ENCODE results near the gene ENO2. TPM values are rescaled to one million over a fixed set of nuclear protein-coding genes. Genes with fewer than 3 reads are reported as not detected.
A peak's percentile ranks its signal among the peaks of the same experiment; 100 is the strongest.
"Not testable (repeated sequence)": the region's sequence is repeated elsewhere in the genome, so short reads cannot be mapped to it uniquely, and the experiment has no call there.

Gene ENO2
- total RNA-seq, 1 donor from 2014 or later: 36.9 TPM

GRCh38 chr12:6905414-6906040 is 8.9 kb upstream of the ENO2 start:
- intact Hi-C loops (cut with DNase I): no loop called here
- ATAC-seq (no peak), DNase-seq (ENCODE audit: low spot score) (no peak)

- intact Hi-C loops (cut with DNase I); DNase-seq (ENCODE audit: low spot score); ATAC-seq: not testable (repeated sequence)
Measured at GRCh38 chr12:6908141-6908540, 6.2 kb upstream of the ENO2 start.

- intact Hi-C loops (cut with DNase I): no loop called here
- DNase-seq (ENCODE audit: low spot score): no peak
- no peak for ATAC-seq
Measured at GRCh38 chr12:6909421-6910145, 4.8 kb upstream of the ENO2 start.

GRCh38 chr12:6912164-6912935 is 2.0 kb upstream of the ENO2 start:
- ATAC-seq (no peak), DNase-seq (ENCODE audit: low spot score) (no peak)
- intact Hi-C loops (cut with DNase I): no loop called here

GRCh38 chr12:6914947-6915788 is 788 bp downstream of the ENO2 start:
- DNase-seq (ENCODE audit: low spot score): no peak
- ATAC-seq: peak; percentile 21

GRCh38 chr12:6915789-6916285 is 1.5 kb downstream of the ENO2 start:
- DNase-seq (ENCODE audit: low spot score) (no peak), ATAC-seq (no peak)
- intact Hi-C loops (cut with DNase I): no loop called here

More at GRCh38 chr12:6914947-6915788, 788 bp downstream of the ENO2 start:
- intact Hi-C loops (cut with DNase I): no loop called here

GRCh38 chr12:6916426-6917200 is 2.2 kb downstream of the ENO2 start:
- no peak for DNase-seq (ENCODE audit: low spot score)
- intact Hi-C loops (cut with DNase I): no loop called here
- ATAC-seq: no peak

- intact Hi-C loops (cut with DNase I): no loop called here
- ATAC-seq (no peak), DNase-seq (ENCODE audit: low spot score) (no peak)
Measured at GRCh38 chr12:6917491-6918231, 3.3 kb downstream of the ENO2 start.

GRCh38 chr12:6919588-6919987 is 5.2 kb downstream of the ENO2 start:
- DNase-seq (ENCODE audit: low spot score) (no peak), ATAC-seq (no peak)
- intact Hi-C loops (cut with DNase I): no loop called here

- intact Hi-C loops (cut with DNase I): no loop called here
- ATAC-seq (no peak), DNase-seq (ENCODE audit: low spot score) (no peak)
Measured at GRCh38 chr12:6921539-6921938, 7.2 kb downstream of the ENO2 start.

GRCh38 chr12:6921996-6922946 is 7.9 kb downstream of the ENO2 start:
- intact Hi-C loops (cut with DNase I): no loop called here
- DNase-seq (ENCODE audit: low spot score) (no peak), ATAC-seq (no peak)

- intact Hi-C loops (cut with DNase I): no loop called here
- no peak for ATAC-seq
- DNase-seq (ENCODE audit: low spot score): no peak
Measured at GRCh38 chr12:6923003-6923732, 8.8 kb downstream of the ENO2 start.

- intact Hi-C loops (cut with DNase I): no loop called here
- ATAC-seq (no peak), DNase-seq (ENCODE audit: low spot score) (no peak)
Measured at GRCh38 chr12:6923851-6924250, 9.5 kb downstream of the ENO2 start.

- ATAC-seq (no peak), DNase-seq (ENCODE audit: low spot score) (no peak)
- intact Hi-C loops (cut with DNase I): no loop called here
Measured at GRCh38 chr12:6925239-6925539, 10.8 kb downstream of the ENO2 start.

GRCh38 chr12:6925540-6926279 is 11.3 kb downstream of the ENO2 start:
- intact Hi-C loops (cut with DNase I): no loop called here
- DNase-seq (ENCODE audit: low spot score) (no peak), ATAC-seq (peak; percentile 65)
